SK-N-SH (cell line): ENCODE measurements around the gene CRABP1.

Experiments
- CHD2 ChIP-seq: fragments of 150-350 bp; IDR thresholded peaks from 2 replicates; pipeline ENCODE4 v1.6.1; 2018; ENCODE audit warnings: low read length; ENCODE audit not compliant: partially characterized antibody
- FOXM1 ChIP-seq: IDR thresholded peaks from 2 replicates; pipeline ENCODE4 v1.4.0; 2012; ENCODE audit warnings: low read depth, mild to moderate bottlenecking
- GATA2 ChIP-seq: sonication (generic); formaldehyde crosslinking; IDR thresholded peaks from 2 replicates; pipeline ENCODE4 v1.5.0; 2020; ENCODE audit warnings: mild to moderate bottlenecking, missing genetic modification reagents
- JUND ChIP-seq: IDR thresholded peaks from 2 replicates; pipeline ENCODE4 v1.4.0; 2012
- MEF2A ChIP-seq: IDR thresholded peaks from 2 replicates; pipeline ENCODE4 v1.4.0; 2012; ENCODE audit warnings: low read depth, borderline replicate concordance
- MXI1 ChIP-seq: IDR thresholded peaks from 2 replicates; pipeline ENCODE4 v1.6.1; 2012; ENCODE audit warnings: mild to moderate bottlenecking, low read depth, low read length, improper control_type of control experiment
- NFIC ChIP-seq: IDR thresholded peaks from 2 replicates; pipeline ENCODE4 v1.4.0; 2012; ENCODE audit warnings: borderline replicate concordance
- POLR2AphosphoS5 ChIP-seq: IDR thresholded peaks from 2 replicates; pipeline ENCODE4 v1.6.1; 2012; ENCODE audit warnings: low read depth, low read length
- SMC3 ChIP-seq: IDR thresholded peaks from 2 replicates; pipeline ENCODE4 v1.6.1; 2012; ENCODE audit warnings: low read depth, low read length, improper control_type of control experiment
- YY1 ChIP-seq: IDR thresholded peaks from 2 replicates; pipeline ENCODE4 v1.4.0; 2012; ENCODE audit warnings: low read depth, mild to moderate bottlenecking
- TF ChIP-seq, protein P1 (sequence below): fragments of 200-600 bp; sonication (generic); IDR thresholded peaks from 2 replicates; pipeline ENCODE4 v1.6.1; 2017; ENCODE audit warnings: antibody characterized with exemption, mild to moderate bottlenecking, moderate library complexity
- TF ChIP-seq, protein P2 (sequence below): fragments of 150-350 bp; IDR thresholded peaks from 2 replicates; pipeline ENCODE4 v1.6.1; 2017; ENCODE audit warnings: antibody characterized with exemption, low read length, low read depth, borderline replicate concordance
- TF ChIP-seq, protein P3 (sequence below): IDR thresholded peaks from 2 replicates; pipeline ENCODE4 v1.4.0; 2012; ENCODE audit warnings: low read depth, borderline replicate concordance

DNA sequence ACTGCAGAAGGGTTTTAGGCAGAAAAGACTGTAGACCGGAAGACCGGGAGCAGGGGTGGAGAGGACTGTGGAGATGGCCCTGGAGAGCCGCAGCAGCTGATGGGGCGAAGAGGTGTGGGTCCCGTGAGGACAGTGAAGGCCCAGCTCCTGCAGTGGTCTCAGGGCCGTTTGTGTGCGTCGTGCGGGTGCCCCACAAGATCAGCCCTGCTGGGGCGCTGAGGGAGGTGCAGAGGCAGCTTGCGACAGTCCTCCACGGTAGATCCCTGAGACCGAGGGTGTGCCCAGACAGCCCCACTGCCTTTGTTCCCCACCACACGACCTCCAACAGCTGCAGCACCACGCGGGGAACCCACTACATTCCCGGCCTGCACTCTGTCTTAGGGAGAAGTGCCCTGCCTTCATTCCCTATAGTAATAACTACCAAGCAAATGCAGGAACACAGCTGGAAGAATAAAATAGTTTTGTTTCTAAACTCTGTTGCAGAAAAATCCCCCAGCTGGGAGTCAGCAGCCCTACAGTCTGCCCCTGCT is 19.0 kb upstream of the CRABP1 start:
- TF ChIP-seq MEF2A (no peak), JUND (no peak), YY1 (no peak), SMC3 (no peak), GATA2 (CRISPR knock-in tag) (no peak), POLR2AphosphoS5 (no peak), NFIC (no peak), FOXM1 (no peak), CHD2 (no peak), MXI1 (no peak)
- TF ChIP-seq, protein P1, sequence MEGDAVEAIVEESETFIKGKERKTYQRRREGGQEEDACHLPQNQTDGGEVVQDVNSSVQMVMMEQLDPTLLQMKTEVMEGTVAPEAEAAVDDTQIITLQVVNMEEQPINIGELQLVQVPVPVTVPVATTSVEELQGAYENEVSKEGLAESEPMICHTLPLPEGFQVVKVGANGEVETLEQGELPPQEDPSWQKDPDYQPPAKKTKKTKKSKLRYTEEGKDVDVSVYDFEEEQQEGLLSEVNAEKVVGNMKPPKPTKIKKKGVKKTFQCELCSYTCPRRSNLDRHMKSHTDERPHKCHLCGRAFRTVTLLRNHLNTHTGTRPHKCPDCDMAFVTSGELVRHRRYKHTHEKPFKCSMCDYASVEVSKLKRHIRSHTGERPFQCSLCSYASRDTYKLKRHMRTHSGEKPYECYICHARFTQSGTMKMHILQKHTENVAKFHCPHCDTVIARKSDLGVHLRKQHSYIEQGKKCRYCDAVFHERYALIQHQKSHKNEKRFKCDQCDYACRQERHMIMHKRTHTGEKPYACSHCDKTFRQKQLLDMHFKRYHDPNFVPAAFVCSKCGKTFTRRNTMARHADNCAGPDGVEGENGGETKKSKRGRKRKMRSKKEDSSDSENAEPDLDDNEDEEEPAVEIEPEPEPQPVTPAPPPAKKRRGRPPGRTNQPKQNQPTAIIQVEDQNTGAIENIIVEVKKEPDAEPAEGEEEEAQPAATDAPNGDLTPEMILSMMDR, result no peak
- TF ChIP-seq, protein P2, sequence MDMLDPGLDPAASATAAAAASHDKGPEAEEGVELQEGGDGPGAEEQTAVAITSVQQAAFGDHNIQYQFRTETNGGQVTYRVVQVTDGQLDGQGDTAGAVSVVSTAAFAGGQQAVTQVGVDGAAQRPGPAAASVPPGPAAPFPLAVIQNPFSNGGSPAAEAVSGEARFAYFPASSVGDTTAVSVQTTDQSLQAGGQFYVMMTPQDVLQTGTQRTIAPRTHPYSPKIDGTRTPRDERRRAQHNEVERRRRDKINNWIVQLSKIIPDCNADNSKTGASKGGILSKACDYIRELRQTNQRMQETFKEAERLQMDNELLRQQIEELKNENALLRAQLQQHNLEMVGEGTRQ, result no peak
- TF ChIP-seq, protein P3, sequence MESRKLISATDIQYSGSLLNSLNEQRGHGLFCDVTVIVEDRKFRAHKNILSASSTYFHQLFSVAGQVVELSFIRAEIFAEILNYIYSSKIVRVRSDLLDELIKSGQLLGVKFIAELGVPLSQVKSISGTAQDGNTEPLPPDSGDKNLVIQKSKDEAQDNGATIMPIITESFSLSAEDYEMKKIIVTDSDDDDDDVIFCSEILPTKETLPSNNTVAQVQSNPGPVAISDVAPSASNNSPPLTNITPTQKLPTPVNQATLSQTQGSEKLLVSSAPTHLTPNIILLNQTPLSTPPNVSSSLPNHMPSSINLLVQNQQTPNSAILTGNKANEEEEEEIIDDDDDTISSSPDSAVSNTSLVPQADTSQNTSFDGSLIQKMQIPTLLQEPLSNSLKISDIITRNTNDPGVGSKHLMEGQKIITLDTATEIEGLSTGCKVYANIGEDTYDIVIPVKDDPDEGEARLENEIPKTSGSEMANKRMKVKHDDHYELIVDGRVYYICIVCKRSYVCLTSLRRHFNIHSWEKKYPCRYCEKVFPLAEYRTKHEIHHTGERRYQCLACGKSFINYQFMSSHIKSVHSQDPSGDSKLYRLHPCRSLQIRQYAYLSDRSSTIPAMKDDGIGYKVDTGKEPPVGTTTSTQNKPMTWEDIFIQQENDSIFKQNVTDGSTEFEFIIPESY, result no peak
